Endodermal cell (in vitro differentiated cells): ENCODE data around the gene ANXA7. TPM values are rescaled to one million over a fixed set of nuclear protein-coding genes. Genes with fewer than 3 reads are reported as not detected.

Experiments
- DNase-seq: peaks from one replicate; pipeline ENCODE4 v3.0.0-alpha.2; 2017
- H3K27ac ChIP-seq: 2 replicates; pipeline ENCODE4 v1.5.1; 2013; ENCODE audit warnings: mild to moderate bottlenecking, low read depth, low read length, moderate library complexity
- H3K27me3 ChIP-seq: 2 replicates; pipeline ENCODE4 v1.6.1; 2013; ENCODE audit warnings: mild to moderate bottlenecking, low read length, moderate library complexity; ENCODE audit not compliant: insufficient read depth, control insufficient read depth, poor library complexity, severe bottlenecking
- H3K36me3 ChIP-seq: 2 replicates; pipeline ENCODE4 v1.7.0; 2013; ENCODE audit warnings: mild to moderate bottlenecking, low read length, moderate library complexity; ENCODE audit not compliant: control insufficient read depth, insufficient read depth
- H3K4me1 ChIP-seq: one replicate; pipeline ENCODE4 v1.7.0; 2013; ENCODE audit warnings: low read length; ENCODE audit not compliant: control insufficient read depth, insufficient read depth
- H3K4me3 ChIP-seq: 2 replicates; pipeline ENCODE4 v1.5.1; 2013; ENCODE audit warnings: mild to moderate bottlenecking, low read length, moderate library complexity
- H3K9ac ChIP-seq: 2 replicates; pipeline ENCODE4 v1.6.1; 2013; ENCODE audit warnings: mild to moderate bottlenecking, low read length, moderate library complexity; ENCODE audit not compliant: poor library complexity, severe bottlenecking; ENCODE audit errors: extremely low read depth
- H3K9me3 ChIP-seq: 2 replicates; pipeline ENCODE4 v1.6.1; 2013; ENCODE audit warnings: mild to moderate bottlenecking, low read length, moderate library complexity; ENCODE audit not compliant: control insufficient read depth
- H3K27ac Mint-ChIP-seq: 2 replicates; pipeline ENCODE4 v1.8.0; 2020; ENCODE audit warnings: mixed read lengths
- H3K27me3 Mint-ChIP-seq: 2 replicates; pipeline ENCODE4 v1.8.0; 2021; ENCODE audit warnings: mild to moderate bottlenecking, mixed read lengths; ENCODE audit not compliant: insufficient read depth
- H3K36me3 Mint-ChIP-seq: 2 replicates; pipeline ENCODE4 v1.8.0; 2020; ENCODE audit warnings: low read depth, mixed read lengths
- H3K4me1 Mint-ChIP-seq: 2 replicates; pipeline ENCODE4 v1.8.0; 2020; ENCODE audit warnings: mixed read lengths
- H3K4me3 Mint-ChIP-seq: 2 replicates; pipeline ENCODE4 v1.8.0; 2020; ENCODE audit warnings: mild to moderate bottlenecking, moderate library complexity, mixed read lengths
- H3K9me3 Mint-ChIP-seq: 2 replicates; pipeline ENCODE4 v1.8.0; 2020; ENCODE audit warnings: mild to moderate bottlenecking, mixed read lengths
- WGBS, 2 experiments: methylation state at CpG; one replicate each; pipeline versions ENCODE4 v1.1.5 to v1.1.7; 2013; ENCODE audit warnings: missing lambda C conversion rate in 2 of 2, mixed read lengths in 1 of 2; ENCODE audit not compliant: insufficient coverage in 1 of 2, insufficient read length in 1 of 2; 5-methylcytosine and 5-hydroxymethylcytosine counted together
- total RNA-seq, 2 donors: library from RNA; stranded (reverse); fragmentation: NEBNext Ultra II Directional in 1 of 2; extraction: Animal tissue kit (Norgen Biotek cat#: 25700) in 1 of 2; gene quantifications; 2 replicates in 1 of 2; 3 replicates in 1 of 2; pipeline ENCODE4 v1.2.1, GENCODE V29; 2021
- TF ChIP-seq, protein P1 (sequence below): fragments of 200-600 bp; sonication (generic); conservative IDR thresholded peaks from 2 replicates; pipeline ENCODE4 v1.5.0; 2021; ENCODE audit warnings: antibody characterized with exemption, mild to moderate bottlenecking

Gene ANXA7
- total RNA-seq, 2 donors from 2014 or later: 69.2 to 82.3 TPM

DNA sequence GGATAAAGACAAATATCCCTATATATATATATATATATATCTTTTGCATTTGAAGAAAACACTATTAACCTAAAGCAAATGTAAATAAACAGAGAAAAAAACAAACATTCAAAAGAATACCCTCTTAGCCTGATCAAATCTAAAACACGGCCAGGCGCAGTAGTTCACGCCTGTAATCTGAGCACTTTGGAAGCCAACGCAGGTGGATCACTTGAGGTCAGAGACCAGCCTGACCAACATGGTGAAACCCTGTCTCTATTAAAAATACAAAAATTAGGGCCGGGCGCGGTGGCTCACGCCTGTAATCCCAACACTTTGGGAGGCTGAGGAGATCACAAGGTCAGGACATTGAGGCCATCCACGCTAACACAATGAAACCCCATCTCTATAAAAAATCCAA lies 9.2 kb downstream of the ANXA7 start:
- Mint-ChIP-seq H3K36me3 (peaks cover 24% of the 10 kb centered on the region), H3K27me3 (no peaks in the 10 kb centered on the region), H3K27ac (no peak overlapping the region), H3K9me3 (peaks cover 3% of the 10 kb centered on the region), H3K4me3 (no peak overlapping the region), H3K4me1 (peaks cover 19% of the 10 kb centered on the region)
- H3K36me3 ChIP-seq: peaks cover 22% of the 10 kb centered on the region
- no peak overlapping the region for H3K4me3 ChIP-seq
- no peak overlapping the region for H3K27ac ChIP-seq
- peaks cover 14% of the 10 kb centered on the region for H3K9me3 ChIP-seq
- WGBS, 2 experiments: 91 to 94% methylated on average over 8 to 9 of the region's 9 CpGs
- TF ChIP-seq, protein P1, sequence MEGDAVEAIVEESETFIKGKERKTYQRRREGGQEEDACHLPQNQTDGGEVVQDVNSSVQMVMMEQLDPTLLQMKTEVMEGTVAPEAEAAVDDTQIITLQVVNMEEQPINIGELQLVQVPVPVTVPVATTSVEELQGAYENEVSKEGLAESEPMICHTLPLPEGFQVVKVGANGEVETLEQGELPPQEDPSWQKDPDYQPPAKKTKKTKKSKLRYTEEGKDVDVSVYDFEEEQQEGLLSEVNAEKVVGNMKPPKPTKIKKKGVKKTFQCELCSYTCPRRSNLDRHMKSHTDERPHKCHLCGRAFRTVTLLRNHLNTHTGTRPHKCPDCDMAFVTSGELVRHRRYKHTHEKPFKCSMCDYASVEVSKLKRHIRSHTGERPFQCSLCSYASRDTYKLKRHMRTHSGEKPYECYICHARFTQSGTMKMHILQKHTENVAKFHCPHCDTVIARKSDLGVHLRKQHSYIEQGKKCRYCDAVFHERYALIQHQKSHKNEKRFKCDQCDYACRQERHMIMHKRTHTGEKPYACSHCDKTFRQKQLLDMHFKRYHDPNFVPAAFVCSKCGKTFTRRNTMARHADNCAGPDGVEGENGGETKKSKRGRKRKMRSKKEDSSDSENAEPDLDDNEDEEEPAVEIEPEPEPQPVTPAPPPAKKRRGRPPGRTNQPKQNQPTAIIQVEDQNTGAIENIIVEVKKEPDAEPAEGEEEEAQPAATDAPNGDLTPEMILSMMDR: no peak
- no peak overlapping the region for H3K9ac ChIP-seq
- no peaks in the 10 kb centered on the region for H3K4me1 ChIP-seq
- H3K27me3 ChIP-seq: no peaks in the 10 kb centered on the region
- no peak for DNase-seq

GRCh38 chr10:73401636-73402035 lies 12.2 kb downstream of the ANXA7 start:
- Mint-ChIP-seq H3K27ac (no peak overlapping the region), H3K4me1 (peaks cover 6% of the 10 kb centered on the region), H3K36me3 (peaks cover 29% of the 10 kb centered on the region), H3K9me3 (peaks cover 3% of the 10 kb centered on the region), H3K27me3 (no peaks in the 10 kb centered on the region), H3K4me3 (no peak overlapping the region)
- Histone ChIP-seq H3K36me3 (peaks cover 34% of the 10 kb centered on the region), H3K4me1 (no peaks in the 10 kb centered on the region), H3K9me3 (peaks cover 9% of the 10 kb centered on the region), H3K27me3 (no peaks in the 10 kb centered on the region), H3K4me3 (no peak overlapping the region), H3K9ac (no peak overlapping the region), H3K27ac (no peak overlapping the region)
- WGBS, 2 experiments: 95 to 97% methylated on average over 6 of the region's 6 CpGs
- TF ChIP-seq, protein P1: no peak
- DNase-seq: no peak

DNA sequence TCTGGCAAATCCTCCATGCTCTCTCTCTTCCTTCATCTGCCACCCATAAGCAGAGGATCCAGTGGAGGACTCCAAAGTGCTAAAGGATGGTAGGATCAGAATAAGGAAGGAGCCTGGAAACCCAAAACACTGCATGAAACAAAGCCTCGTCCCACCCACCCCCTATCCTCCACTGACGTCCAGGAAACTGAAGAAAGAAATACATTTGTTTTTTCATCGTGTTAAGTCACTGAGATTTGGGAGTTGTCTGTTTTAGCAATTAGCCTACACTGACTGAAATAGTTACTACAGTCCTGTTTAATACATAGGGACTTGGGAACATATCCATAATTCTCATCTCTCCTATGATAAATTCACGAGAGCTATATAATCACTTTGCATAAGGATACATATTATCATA lies 14.8 kb downstream of the ANXA7 start:
- H3K27ac ChIP-seq: no peak overlapping the region
- H3K9me3 ChIP-seq: peaks cover 19% of the 10 kb centered on the region
- no peak overlapping the region for H3K27ac Mint-ChIP-seq
- 95% methylated on average over 4 of the region's 4 CpGs; no CpG with 5 or more reads in 1 of the 2 experiments for WGBS, 2 experiments
- no peaks in the 10 kb centered on the region for H3K27me3 ChIP-seq
- H3K9ac ChIP-seq: no peak overlapping the region
- peaks cover 5% of the 10 kb centered on the region for H3K9me3 Mint-ChIP-seq
- H3K4me1 ChIP-seq: no peaks in the 10 kb centered on the region
- peaks cover 46% of the 10 kb centered on the region for H3K36me3 Mint-ChIP-seq
- H3K36me3 ChIP-seq: peaks cover 56% of the 10 kb centered on the region
- no peaks in the 10 kb centered on the region for H3K27me3 Mint-ChIP-seq
- TF ChIP-seq, protein P1: no peak
- H3K4me3 Mint-ChIP-seq: no peak overlapping the region
- no peak overlapping the region for H3K4me3 ChIP-seq
- H3K4me1 Mint-ChIP-seq: no peaks in the 10 kb centered on the region
- no peak for DNase-seq
